ENCODE measurements around the gene CPEB4.

The CPEB4 gene

GRCh38 chr5:173853370-173854131 lies 34.6 kb upstream of the CPEB4 start:
- H3K27me3 Mint-ChIP-seq: no peaks in the 10 kb centered on the region
- ATAC-seq (ENCODE audit: low read depth) (no peak), DNase-seq (ENCODE audit: low spot score in 2 of 2) (no peak)
- H3K4me3 Mint-ChIP-seq: no peak overlapping the region
- peaks cover 17% of the 10 kb centered on the region for H3K4me1 Mint-ChIP-seq
- no peak overlapping the region for H3K27ac Mint-ChIP-seq
- no peaks in the 10 kb centered on the region for H3K36me3 Mint-ChIP-seq
- H3K9me3 Mint-ChIP-seq: peaks cover 2% of the 10 kb centered on the region

DNA sequence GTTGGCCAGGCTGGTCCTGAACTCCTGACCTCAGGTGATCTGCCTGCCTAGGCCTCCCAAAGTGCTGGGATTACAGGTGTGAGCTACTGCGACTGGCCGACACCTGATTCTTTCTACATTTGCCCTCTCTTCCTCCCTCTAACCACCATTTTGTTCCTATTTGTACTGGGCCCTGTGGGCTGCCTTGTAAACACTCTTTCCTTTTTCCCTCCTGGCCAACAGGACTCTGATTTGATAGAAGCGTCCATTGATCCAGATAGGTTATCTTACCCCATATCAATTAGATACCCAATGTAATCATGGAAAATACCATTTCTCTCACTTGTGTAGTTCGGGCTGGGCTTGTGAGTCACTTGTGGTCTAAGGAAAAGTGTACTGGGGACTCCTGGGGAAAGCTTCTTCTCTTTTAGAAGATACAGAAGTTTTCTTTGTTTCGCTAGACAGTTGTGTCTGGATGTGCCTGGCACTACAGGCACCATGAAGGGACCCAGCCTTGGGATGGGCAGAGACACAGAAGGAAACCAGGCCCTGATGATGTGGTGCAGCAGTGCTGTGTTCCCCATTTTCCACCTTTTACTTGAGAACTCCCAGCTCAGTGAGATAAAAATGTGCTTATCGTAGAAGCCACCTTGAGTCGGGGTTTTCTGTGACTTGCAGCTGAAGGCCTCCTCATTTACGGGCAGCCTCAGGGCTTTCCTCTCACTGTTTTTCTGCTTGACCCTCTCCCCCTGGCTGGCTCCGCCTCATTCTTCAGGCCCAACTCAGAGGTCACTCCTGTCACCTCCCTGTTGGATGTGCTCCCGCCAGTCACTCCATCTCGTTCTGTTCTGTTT lies 32.8 kb upstream of the CPEB4 start:
- no peak for DNase-seq (ENCODE audit: low spot score in 2 of 2)
- H3K27ac Mint-ChIP-seq: peak overlapping the region; percentile 35
- no peaks in the 10 kb centered on the region for H3K36me3 Mint-ChIP-seq
- H3K4me3 Mint-ChIP-seq: no peak overlapping the region
- no peaks in the 10 kb centered on the region for H3K9me3 Mint-ChIP-seq
- ATAC-seq (ENCODE audit: low read depth): no peak
- peaks cover 6% of the 10 kb centered on the region for H3K27me3 Mint-ChIP-seq
- H3K4me1 Mint-ChIP-seq: peaks cover 26% of the 10 kb centered on the region

GRCh38 chr5:173855995-173856656 lies 32.0 kb upstream of the CPEB4 start:
- Mint-ChIP-seq H3K9me3 (no peaks in the 10 kb centered on the region), H3K27me3 (peaks cover 6% of the 10 kb centered on the region), H3K4me3 (no peak overlapping the region), H3K27ac (peak overlapping the region; percentile 35), H3K36me3 (no peaks in the 10 kb centered on the region), H3K4me1 (peaks cover 26% of the 10 kb centered on the region)
- ATAC-seq (ENCODE audit: low read depth) (no peak), DNase-seq (ENCODE audit: low spot score in 2 of 2) (no peak)

GRCh38 chr5:173857234-173857633 lies 30.9 kb upstream of the CPEB4 start:
- Mint-ChIP-seq H3K27me3 (peaks cover 6% of the 10 kb centered on the region), H3K4me1 (peaks cover 26% of the 10 kb centered on the region), H3K27ac (no peak overlapping the region), H3K36me3 (no peaks in the 10 kb centered on the region), H3K9me3 (no peaks in the 10 kb centered on the region), H3K4me3 (no peak overlapping the region)
- ATAC-seq (ENCODE audit: low read depth) (no peak), DNase-seq (ENCODE audit: low spot score in 2 of 2) (no peak)

DNA sequence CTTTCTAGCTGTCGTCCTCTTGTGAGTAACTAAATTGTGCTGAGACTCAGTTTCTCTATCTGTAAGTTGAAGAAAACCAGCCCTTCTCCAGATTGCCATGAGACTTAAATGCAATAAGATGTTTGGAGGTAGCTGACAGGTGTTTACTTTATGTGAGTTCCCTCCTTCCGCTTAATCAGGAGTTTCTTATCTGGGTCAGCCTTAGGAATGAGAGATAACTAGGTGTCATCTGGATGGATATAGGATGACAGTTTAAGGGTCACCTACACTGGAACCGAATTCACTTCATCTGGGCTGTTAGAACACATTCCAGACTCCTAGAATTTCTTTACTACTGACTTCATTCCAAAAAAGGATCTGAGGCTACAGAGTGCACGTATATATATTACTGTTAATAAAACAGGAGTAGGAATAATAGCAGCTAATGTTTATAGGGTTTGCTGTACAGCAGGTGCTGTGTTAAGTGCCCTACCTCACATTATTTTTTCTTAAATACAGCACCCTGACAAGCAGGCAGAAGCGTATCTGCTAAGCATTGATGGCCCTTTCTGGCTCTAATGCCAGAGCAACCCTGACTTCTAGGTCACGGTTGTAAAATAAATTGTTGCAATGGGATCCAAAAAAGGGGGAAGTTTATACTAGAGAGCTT lies 30.0 kb upstream of the CPEB4 start:
- Mint-ChIP-seq H3K4me1 (peaks cover 26% of the 10 kb centered on the region), H3K36me3 (no peaks in the 10 kb centered on the region), H3K27ac (no peak overlapping the region), H3K9me3 (no peaks in the 10 kb centered on the region), H3K27me3 (peaks cover 6% of the 10 kb centered on the region), H3K4me3 (no peak overlapping the region)
- no peak for DNase-seq (ENCODE audit: low spot score in 2 of 2)
- ATAC-seq (ENCODE audit: low read depth): no peak

GRCh38 chr5:173858670-173859407 lies 29.3 kb upstream of the CPEB4 start:
- Mint-ChIP-seq H3K4me3 (no peak overlapping the region), H3K4me1 (peaks cover 25% of the 10 kb centered on the region), H3K36me3 (no peaks in the 10 kb centered on the region), H3K27me3 (peaks cover 6% of the 10 kb centered on the region), H3K9me3 (no peaks in the 10 kb centered on the region), H3K27ac (no peak overlapping the region)
- DNase-seq (ENCODE audit: low spot score in 2 of 2) (no peak), ATAC-seq (ENCODE audit: low read depth) (no peak)

DNA sequence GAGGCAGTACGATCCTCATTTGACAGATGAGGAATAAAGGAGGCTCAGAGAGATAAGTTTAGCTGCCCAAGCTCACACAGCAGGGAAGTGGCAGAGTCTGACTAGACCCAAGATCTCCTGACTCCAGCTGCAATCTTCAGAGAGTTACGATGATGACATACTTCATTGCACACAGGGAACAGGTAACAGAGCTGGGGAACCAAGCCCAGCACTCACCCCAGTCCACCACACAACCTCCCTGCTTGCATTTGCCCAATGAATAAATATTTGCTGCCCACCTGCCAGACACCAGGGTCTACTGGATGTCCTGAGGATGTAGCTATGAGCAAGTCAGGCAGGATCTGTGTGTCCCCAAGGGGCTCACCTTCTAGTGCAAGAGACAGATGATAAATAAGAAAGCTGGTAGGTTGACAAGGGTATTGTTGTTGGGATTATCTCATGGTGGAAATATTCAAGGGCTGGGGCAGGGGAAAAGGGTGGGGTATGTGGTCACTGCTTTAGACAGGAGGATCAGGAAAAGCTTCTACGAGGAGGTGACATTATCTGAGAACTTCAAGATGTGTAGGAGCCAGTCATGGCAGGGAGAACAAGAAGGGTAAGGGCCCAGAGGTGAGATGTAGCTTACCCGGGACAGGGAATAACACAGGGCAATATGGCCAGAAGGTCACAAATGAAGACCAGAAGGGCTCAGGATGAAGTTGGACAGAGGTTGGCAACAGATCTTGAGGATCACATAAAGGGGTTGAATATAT lies 28.6 kb upstream of the CPEB4 start:
- Mint-ChIP-seq H3K36me3 (no peaks in the 10 kb centered on the region), H3K27ac (peak overlapping the region; percentile 46), H3K27me3 (peaks cover 6% of the 10 kb centered on the region), H3K4me3 (no peak overlapping the region), H3K4me1 (peaks cover 25% of the 10 kb centered on the region), H3K9me3 (no peaks in the 10 kb centered on the region)
- ATAC-seq (ENCODE audit: low read depth) (no peak), DNase-seq (ENCODE audit: low spot score in 2 of 2) (no peak)

- H3K36me3 Mint-ChIP-seq: peaks cover 2% of the 10 kb centered on the region
- peaks cover 7% of the 10 kb centered on the region for H3K27me3 Mint-ChIP-seq
- DNase-seq (ENCODE audit: low spot score in 2 of 2) (no peak), ATAC-seq (ENCODE audit: low read depth) (no peak)
- H3K4me1 Mint-ChIP-seq: peaks cover 22% of the 10 kb centered on the region
- no peak overlapping the region for H3K4me3 Mint-ChIP-seq
- no peaks in the 10 kb centered on the region for H3K9me3 Mint-ChIP-seq
- H3K27ac Mint-ChIP-seq: no peak overlapping the region
Observed at GRCh38 chr5:173862047-173862477, 26.1 kb upstream of the CPEB4 start.

GRCh38 chr5:173863359-173863758 lies 24.8 kb upstream of the CPEB4 start:
- peaks cover 9% of the 10 kb centered on the region for H3K27me3 Mint-ChIP-seq
- no peak overlapping the region for H3K27ac Mint-ChIP-seq
- ATAC-seq (ENCODE audit: low read depth) (no peak), DNase-seq (ENCODE audit: low spot score in 2 of 2) (no peak)
- peaks cover 2% of the 10 kb centered on the region for H3K36me3 Mint-ChIP-seq
- no peaks in the 10 kb centered on the region for H3K9me3 Mint-ChIP-seq
- H3K4me1 Mint-ChIP-seq: peaks cover 22% of the 10 kb centered on the region
- no peak overlapping the region for H3K4me3 Mint-ChIP-seq

DNA sequence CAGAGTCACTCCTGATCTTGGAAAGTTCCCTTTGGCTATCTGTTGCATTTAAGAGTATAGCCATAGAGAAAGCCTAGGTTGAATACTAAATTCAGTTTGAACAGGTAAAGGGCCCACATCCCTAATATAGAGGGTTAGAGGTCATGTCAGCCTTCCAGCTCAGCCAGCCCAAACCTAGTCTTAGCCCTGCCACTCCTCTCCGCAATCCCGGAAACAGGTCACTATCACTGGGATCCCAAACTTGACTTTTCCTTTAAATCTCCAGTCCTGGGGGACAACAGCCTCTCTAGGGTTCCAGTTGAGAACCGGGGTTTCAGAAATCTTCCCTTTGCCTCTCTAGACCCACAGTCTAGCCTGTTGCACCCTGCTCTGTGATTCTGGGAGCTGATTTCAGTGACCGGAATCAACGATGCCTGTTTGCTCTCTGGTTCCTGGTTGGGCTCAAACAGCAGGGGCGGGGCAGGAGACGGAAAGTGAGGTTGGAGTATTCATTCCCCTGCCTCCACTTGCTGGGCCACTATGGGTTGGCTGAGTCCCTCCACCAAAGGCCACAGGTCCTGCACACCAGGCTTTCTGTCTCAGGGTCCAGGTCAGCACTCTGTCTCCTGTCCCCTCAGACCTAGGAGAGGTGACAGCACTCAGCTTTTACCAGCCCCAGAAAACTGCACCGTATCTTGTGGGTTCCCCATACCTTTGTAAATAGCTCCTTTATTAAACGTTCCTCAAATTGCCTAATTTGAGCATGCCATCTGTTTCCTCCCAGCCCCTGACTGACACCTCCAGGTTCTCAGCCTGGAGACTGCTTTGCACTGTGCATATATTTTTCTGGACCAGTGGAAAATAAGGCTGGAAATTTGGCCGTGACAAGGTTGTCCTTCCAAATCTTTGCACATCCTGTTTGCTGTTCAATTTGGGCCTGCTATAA lies 23.8 kb upstream of the CPEB4 start:
- Mint-ChIP-seq H3K9me3 (no peaks in the 10 kb centered on the region), H3K36me3 (peaks cover 2% of the 10 kb centered on the region), H3K27me3 (peaks cover 9% of the 10 kb centered on the region), H3K27ac (no peak overlapping the region), H3K4me1 (peaks cover 22% of the 10 kb centered on the region), H3K4me3 (no peak overlapping the region)
- DNase-seq (ENCODE audit: low spot score in 2 of 2): no peak
- no peak for ATAC-seq (ENCODE audit: low read depth)

DNA sequence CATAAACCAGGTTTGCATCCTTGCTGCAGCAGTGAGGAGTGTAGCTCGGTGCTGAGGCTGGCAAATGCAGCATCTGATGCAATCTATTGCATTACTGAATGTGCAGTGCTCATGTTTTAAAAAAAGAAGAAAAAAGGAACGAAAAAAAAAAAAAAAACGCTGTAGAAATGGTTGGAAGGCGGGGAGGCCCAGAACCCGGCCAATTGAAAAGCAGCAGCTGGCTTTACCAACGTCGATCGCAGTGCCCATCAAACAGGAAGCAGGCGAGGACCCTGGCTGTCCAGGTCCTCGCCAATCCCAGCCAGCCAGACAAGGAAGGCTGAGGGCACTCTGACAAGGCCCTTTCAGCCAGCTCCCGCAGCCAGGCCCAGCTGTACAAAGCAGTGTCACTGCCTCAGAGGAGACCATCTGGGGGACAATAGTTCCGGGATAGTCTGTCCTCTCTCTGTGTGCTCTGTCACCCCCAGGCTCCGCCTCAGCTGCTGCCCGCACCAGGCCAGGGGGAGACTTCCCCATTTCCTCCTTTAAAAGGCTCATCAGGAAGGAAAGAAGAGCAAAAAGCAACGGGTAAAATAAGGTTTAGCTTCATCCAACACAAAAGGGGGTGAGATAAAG lies 21.8 kb upstream of the CPEB4 start:
- Mint-ChIP-seq H3K27me3 (peaks cover 4% of the 10 kb centered on the region), H3K36me3 (peaks cover 2% of the 10 kb centered on the region), H3K9me3 (no peaks in the 10 kb centered on the region), H3K4me1 (peaks cover 10% of the 10 kb centered on the region), H3K27ac (no peak overlapping the region), H3K4me3 (no peak overlapping the region)
- ATAC-seq (ENCODE audit: low read depth) (no peak), DNase-seq (ENCODE audit: low spot score in 2 of 2) (no peak)
